GM21381 (cell line): ENCODE measurements around the gene CSH1.
"Not testable (repeated sequence)": the region's sequence is repeated elsewhere in the genome, so short reads cannot be mapped to it uniquely, and the experiment has no call there.

Source experiments
- ATAC-seq: cut with Tn5 transposase; IDR thresholded peaks from one replicate; pipeline ENCODE4 v1.9.1; 2021; ENCODE audit warnings: mild to moderate bottlenecking, moderate library complexity; ENCODE audit not compliant: unreplicated experiment

The CSH1 gene

GRCh38 chr17:63896524-63897354 lies at the start of gene CSH1:
TSS of gene CSH1 (minus strand) at chr17:63896574. CDS start at chr17:63896511, 63 bp downstream.
- not testable (repeated sequence) for ATAC-seq

DNA sequence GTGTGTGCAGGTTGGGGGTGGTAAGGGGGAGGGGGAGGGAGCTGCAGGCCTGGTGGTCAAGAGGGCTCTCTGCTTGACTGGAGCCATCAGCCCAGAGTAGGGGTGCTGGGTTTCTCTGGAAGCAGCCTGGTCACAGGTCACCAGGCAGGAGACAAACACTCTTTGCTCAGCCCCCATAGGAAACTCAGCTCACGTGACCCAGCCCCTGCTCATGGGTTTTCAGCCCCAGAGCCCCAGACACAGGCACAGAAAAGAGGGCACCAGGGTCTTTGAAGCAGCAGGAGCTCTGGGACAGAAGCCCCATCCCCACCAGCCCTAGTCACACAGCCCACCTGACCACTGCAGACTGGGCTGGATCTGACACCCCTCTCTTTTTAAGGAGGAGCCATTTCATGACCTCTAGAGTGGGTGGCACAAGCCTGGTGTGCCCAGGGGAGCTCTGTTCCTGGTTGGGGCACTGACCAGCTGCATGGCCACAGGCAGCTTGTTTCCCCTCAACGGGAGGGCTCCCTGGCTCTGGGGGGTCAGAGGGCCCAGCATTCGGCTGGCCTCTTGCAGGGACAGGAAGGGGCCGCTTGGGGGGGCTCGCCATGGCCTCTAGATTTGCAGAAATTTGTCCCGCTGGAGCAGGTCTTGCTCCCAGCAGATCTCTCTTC lies 49.5 kb upstream of the CSH1 start:
- peak; percentile 28 for ATAC-seq

DNA sequence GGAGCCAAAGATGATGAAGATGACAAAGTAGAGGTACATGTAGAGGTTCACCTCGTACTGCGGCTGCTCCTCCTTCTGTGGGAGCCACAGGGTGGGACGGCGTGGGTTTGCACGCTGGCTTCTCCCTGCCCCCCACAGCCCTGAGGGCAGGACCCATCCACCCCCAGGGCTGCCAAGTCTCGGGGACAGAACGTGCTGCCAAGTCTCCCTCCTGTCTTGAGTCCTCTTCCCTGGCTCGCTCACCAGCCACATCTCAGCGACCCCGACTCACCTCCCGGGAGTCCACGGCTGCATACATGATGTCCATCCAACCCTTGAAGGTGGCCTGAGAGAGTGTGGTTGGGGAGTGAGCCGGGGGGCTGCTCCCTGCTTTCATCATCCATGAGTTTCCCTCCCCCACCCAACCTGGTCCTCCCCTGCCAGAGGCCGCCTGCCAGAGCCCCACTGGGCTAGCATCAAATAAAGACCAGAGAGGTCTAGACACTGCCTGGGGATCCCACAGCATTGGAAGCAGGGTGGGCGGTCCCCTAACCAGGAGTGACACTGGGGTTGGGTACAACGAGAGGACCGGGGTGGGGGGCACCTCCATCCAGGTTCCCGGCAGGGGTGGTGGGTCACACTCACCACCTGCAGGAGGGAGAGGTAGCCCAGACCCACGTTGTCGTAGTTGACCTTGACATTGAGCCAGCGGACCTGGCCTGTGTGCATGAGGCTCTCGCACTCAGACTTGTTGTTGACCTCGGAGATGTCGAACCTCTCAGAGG lies 48.5 kb upstream of the CSH1 start:
- no peak for ATAC-seq

DNA sequence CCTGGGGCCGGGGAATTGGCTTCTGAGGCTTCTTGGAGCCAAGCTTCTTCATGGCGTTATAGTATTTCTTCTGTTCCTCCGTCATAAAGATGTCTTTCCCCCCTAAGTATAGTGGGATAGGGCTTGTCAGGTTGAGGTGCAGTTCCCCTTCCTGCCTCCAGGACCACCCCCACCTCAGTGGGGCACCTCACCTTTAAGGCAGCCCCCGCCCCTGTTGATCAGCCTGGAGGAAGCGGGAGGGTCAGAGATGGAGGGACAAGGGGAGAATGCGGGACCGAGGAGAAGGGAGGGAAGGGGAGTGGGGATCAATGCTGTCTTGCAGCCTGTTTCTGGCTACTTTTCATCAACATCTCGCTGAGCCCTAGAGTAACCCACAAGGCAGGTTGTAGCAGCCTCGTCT lies 47.4 kb upstream of the CSH1 start:
- ATAC-seq, result no peak

GRCh38 chr17:63942309-63942985 lies 46.1 kb upstream of the CSH1 start:
- no peak for ATAC-seq

DNA sequence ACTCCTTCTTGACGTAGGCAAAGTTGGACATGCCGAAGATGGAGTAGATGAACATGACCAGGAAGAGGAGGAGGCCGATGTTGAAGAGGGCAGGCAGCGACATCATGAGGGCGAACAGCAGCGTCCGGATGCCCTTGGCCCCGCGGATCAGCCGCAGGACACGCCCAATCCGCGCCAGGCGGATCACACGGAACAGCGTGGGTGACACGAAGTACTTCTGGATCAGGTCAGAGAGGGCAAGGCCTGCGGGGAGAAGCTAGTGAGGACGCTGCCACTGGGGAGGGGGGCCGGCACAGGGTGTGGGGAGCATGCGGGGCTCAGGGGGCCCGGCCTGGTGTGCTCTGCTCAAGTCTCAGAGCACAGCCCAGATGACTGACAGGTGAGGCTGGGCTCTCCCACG lies 45.4 kb upstream of the CSH1 start:
- ATAC-seq, result no peak

- ATAC-seq, result no peak
Measured at GRCh38 chr17:63941162-63941561, 44.8 kb upstream of the CSH1 start.

DNA sequence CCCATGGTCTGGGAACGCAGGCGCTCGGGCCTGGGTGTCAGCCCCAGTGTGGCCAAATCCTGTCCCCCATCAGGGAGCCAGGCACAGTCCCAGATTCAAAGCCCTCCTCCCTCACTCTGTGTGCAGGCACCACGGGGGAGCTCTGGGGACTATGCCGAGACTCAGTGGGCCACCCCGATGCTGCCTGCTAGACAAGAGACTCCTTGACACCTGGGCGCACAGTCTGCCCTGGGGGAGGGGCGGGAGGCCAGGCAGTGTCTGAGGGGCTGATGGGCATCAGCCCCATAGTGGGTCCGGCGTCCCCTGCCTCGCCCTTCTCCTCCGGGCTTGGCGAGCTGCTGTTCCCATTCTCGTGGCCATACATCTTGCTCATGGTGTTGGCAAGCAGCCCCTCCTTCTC lies 44.2 kb upstream of the CSH1 start:
- no peak for ATAC-seq

GRCh38 chr17:63939884-63940283 lies 43.5 kb upstream of the CSH1 start:
- no peak for ATAC-seq

DNA sequence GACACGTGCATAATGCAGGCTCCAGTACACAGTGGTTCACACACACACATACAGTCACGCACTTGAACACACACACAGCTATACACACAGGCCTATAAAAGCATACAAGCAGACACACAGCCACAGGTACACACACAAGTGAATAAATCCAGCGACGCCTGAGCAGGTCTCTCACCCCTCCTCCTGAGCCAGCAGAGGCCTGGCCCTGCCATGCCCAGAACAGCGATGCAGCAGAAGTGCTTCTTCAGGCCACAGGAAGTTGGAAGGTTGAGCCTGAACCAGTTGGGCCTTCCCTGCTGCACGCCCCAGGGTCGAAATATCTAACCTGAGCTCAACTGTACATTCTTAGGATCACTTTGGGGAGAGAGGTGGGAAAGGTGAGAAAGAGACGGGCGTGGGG lies 43.0 kb upstream of the CSH1 start:
- no peak for ATAC-seq

DNA sequence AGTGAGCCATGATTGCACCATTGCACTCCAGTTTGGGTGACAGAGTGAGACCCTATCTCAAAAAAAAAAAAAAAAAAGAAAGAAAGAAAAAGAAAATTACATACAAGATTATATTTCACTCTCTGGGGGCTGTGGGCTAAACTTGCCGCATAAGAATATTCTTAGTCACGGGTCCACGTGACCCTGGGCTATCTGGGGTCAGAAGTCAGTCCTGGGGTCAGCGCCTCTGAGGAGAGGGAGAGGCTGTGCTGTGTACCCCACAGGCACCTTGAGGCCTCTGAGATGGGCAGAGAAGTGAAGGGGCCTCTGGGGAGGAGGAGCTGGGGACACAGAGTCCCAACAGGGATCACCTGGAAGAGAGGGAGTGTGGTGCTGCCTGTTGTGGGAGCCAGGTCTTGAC lies 41.5 kb upstream of the CSH1 start:
- no peak for ATAC-seq

GRCh38 chr17:63937319-63937718 lies 40.9 kb upstream of the CSH1 start:
- ATAC-seq, result no peak

GRCh38 chr17:63934183-63935112 lies 38.1 kb upstream of the CSH1 start:
- ATAC-seq, result no peak

GRCh38 chr17:63933598-63933997 lies 37.2 kb upstream of the CSH1 start:
- no peak for ATAC-seq

- ATAC-seq, result no peak
Measured at GRCh38 chr17:63932721-63933120, 36.3 kb upstream of the CSH1 start.

DNA sequence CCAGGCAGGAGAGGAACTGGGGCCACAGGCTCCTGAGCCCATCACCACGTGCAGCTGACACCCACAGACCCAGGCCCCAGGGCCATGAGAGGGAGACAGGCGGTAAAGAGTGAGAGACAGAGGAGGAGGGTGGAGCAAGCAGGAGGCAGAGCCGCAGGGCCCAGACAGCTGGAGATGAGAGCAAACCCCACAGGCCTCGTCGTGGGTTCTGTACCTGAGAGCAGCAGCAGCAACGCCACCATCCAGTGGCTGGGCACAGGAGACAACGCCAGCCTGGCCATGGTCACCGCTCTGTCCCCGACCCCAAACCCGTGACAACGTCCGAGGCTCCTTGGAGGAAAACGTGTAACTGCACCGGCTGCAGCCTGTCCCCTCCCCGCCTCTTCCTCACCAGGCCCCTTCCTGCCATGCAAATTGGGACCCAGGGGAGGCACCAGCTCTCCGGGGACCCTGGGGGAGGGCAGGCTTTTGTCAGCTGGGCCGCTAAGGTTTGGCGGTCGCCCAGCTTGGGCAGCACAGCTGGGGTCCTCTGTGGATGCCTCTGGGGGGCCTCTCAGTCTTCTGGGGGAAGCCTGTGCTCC lies 35.7 kb upstream of the CSH1 start, which contains the start of gene CD79B:
CD79B (minus strand) TSS at position 351 of the 581 bp plus-strand sequence; CDS start at position 281, 70 bp downstream.
- peak; percentile 74 for ATAC-seq

DNA sequence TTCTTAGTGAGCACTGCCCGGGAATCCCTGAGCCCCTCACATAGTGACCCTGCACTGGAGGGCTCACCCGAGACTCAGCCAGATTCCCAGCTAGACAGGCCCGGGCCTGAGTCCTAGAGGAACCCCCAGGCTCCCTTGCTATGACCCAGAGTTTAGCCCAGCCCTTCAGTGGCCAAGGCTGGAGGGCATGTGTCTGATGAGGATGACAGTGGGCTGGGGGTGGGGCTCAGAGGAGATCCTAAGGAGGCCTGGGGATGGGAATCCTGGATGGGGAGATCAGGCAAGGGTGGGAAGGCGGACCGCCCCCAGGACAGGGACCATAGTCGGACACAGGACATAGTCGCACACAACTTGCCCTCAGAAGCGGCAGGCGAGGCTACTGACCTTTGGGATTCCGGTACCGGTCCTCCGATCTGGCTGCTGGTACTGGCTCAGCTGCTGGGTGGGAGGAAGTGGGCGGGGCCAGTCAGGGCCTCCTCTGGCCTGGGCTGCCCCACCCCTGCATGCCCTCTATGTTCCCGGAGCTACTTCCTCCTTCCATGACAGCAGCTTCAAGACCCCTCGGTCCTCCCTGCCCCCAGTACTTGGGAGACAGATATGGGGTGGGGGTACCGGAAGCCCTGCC lies 34.7 kb upstream of the CSH1 start:
- ATAC-seq, result peak; percentile 41

GRCh38 chr17:63929860-63930766 lies 33.7 kb upstream of the CSH1 start:
- no peak for ATAC-seq
